ENCODE results near the gene KRT9.
"Not testable (repeated sequence)": the region's sequence is repeated elsewhere in the genome, so short reads cannot be mapped to it uniquely, and the experiment has no call there.

Gene KRT9

DNA sequence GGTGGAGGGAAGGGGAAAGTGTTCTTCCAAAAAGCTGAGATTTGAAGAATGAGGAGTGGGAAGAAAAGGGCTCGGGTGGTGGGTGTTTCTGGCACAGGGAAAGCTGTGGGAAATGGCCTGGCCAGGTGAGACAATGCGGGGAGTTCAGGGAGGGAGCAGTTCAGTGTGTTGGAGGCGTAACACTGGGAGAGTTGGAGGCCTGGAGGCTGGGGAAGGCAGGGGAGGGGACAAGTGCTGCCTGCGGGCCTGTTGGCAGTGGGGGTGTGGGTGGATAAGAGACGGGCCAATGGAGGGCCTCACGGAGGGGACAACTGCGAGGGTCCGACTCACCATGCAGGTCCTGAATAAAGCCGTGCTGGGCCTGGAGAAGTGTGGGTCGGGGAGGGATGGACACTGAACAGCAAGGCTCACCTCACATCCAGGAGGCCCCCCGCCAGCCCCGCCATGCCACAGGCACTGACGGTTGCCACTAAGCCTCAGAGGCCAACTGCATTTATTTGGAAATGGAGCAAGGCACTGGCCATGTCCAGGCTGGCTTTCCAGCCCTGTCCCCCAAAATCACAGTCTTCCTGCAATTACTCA is 25.9 kb downstream of the KRT9 start:
- H3K4me3 ChIP-seq (ENCODE audit: low read depth, low read length) = no peak overlapping the region
- TF ChIP-seq, protein P1, sequence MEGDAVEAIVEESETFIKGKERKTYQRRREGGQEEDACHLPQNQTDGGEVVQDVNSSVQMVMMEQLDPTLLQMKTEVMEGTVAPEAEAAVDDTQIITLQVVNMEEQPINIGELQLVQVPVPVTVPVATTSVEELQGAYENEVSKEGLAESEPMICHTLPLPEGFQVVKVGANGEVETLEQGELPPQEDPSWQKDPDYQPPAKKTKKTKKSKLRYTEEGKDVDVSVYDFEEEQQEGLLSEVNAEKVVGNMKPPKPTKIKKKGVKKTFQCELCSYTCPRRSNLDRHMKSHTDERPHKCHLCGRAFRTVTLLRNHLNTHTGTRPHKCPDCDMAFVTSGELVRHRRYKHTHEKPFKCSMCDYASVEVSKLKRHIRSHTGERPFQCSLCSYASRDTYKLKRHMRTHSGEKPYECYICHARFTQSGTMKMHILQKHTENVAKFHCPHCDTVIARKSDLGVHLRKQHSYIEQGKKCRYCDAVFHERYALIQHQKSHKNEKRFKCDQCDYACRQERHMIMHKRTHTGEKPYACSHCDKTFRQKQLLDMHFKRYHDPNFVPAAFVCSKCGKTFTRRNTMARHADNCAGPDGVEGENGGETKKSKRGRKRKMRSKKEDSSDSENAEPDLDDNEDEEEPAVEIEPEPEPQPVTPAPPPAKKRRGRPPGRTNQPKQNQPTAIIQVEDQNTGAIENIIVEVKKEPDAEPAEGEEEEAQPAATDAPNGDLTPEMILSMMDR (IDR thresholded peaks at IDR 0.05; ENCODE audit: borderline replicate concordance, insufficient read depth, low read depth, low read length) = no peak

DNA sequence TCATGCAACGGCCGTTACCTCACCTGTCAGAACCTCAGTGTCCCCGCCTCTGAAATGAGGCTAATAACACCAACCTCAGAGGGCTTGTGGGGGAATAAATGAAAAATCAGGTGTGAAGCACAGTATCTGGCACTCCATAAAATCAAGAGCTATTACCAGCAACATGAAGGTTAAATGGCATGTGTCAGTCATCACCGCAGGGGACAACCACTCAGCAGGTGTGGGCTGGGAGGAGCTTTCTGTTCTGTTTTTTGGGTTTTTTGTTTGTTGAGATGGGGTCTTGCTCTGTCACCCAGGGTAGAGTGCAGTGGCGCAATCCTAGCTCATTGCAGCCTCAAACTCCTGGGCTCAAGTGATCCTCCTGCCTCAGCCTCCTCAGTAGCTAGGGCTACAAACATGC is 26.9 kb downstream of the KRT9 start:
- no peak overlapping the region for H3K4me3 ChIP-seq (ENCODE audit: low read depth, low read length)

DNA sequence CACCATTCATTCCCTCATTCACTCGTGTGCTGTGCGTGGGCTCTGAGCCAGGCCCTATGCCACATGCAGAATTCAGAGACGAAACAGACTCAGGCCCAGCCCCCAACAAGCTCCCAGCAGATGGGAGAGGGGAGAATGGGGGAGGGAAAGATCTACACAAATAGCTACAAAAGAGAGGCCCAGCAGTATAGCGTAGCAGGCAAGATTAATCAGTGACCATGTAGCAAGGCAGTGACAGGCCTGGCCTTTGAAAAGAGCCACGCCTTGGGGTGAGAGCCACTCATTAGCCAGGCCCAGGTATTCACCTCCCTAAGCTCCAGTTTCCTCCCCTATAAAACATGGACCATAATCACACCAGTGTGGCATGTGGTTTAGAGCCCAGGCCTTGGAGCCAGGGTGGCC is 27.4 kb downstream of the KRT9 start:
- no peak overlapping the region for H3K4me3 ChIP-seq (ENCODE audit: low read depth, low read length)
- TF ChIP-seq, protein P1 (IDR thresholded peaks at IDR 0.05; ENCODE audit: borderline replicate concordance, insufficient read depth, low read depth, low read length) = no peak

More for the DNA sequence above, 26.9 kb downstream of the KRT9 start:
- TF ChIP-seq, protein P1 (IDR thresholded peaks at IDR 0.05; ENCODE audit: borderline replicate concordance, insufficient read depth, low read depth, low read length) = no peak

DNA sequence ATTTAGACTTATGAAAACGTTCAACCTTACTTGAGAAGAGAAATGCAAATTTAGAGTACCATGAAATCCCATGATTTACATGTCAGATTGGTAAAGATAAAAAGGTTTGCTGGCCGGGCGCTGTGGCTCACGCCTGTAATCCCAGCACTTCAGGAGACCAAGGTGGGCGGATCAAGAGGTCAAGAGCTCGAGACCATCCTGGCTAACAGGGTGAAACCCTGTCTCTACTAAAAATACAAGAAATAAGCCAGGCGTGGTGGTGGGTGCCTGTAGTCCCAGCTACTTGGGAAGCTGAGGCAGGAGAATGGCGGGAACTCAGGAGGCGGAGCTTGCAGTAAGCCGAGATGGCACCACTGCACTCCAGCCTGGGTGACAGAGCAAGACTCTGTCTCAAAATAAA is 29.1 kb downstream of the KRT9 start:
- not testable (repeated sequence) for H3K4me3 ChIP-seq (ENCODE audit: low read depth, low read length)

DNA sequence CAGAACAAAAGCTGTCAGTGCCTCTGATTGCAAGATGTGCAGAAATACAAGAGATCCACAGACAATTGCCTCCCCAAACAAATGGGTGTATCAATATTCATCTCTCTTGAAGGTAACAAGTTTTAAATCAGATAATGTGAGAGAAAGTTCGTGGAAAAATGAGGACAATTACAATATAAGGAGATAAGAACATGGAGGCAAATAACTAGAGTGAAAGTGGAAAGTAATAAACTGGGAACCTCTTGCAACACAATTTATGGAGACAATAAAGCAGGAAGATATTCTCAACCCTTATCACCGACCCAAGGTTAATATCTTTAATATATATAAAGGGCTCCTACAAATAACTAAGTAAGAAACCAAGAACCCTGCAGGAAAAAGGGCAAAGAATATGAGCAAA is 29.5 kb downstream of the KRT9 start:
- TF ChIP-seq, protein P1 (IDR thresholded peaks at IDR 0.05; ENCODE audit: borderline replicate concordance, insufficient read depth, low read depth, low read length) = no peak
- no peak overlapping the region for H3K4me3 ChIP-seq (ENCODE audit: low read depth, low read length)

DNA sequence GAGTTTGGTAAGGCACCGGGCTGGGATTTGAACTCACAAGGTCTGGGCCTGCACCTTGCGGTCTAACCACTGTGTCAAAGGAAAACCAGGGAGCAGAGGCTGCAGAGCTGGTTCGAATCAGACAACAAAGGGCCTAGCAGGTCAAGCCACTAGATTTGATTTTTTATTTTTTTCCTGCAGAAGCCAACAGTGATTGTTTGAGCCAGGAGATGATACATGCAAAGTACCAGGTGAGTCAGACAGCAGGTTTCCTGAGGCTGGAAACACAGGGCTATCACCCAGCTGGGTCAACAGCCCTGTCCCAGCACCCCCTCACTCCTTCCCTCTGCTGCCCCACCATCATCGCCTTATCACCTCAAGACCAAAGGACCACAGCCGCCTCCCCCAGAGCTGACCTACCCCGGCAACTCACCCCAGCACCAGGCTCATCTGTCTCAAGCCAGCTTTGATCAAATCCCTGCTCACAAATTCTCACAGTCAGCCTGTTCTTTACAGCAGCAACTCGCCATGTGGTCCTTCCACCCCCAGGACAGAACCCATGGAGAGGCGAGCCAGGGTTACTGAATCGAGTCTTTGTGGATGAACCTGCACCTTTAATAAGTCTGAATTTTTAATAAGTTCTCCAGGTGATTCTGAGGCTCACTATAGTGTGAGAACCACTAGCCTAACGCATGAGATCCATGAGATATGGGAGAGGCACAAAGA is 30.8 kb downstream of the KRT9 start:
- TF ChIP-seq, protein P1 (IDR thresholded peaks at IDR 0.05; ENCODE audit: borderline replicate concordance, insufficient read depth, low read depth, low read length) = no peak
- no peak overlapping the region for H3K4me3 ChIP-seq (ENCODE audit: low read depth, low read length)

DNA sequence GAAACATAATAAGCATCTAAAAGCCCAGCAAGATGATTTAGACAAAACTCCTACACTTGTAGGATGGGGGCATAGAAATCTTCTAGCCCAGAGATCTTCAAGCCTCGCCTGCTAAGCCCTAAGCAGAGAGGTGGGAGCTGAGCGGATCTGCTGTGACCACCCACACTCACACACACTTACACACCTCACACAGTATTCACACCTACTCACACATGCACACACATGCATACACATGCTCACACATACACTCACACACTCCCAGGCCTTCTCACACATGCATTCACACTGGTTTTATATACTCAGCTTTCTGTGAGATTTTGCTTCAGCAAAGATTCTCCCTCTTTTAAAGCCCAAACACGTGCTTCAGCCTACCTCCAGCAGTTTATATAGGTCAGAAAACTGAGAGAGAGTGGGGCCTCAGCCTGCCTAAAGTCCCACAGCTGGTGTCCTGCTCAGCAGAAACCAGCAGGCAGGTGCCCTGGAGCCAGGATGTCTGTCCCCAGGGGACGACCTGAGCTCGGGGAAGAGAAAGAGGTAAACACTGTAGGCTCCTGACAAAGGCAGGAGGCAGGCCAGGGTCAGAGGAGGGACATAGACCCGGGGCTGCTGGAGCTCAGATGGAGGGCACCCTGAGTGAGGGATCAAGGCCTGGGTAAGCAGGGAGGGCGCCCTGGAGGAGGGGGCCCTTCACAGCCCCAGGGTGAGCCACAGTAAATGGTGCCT is 31.7 kb downstream of the KRT9 start:
- H3K4me3 ChIP-seq (ENCODE audit: low read depth, low read length) = no peak overlapping the region
- TF ChIP-seq, protein P1 (IDR thresholded peaks at IDR 0.05; ENCODE audit: borderline replicate concordance, insufficient read depth, low read depth, low read length) = no peak

All from GM12875 (cell line).